Measurements from ENCODE around the gene KLHDC8A.

- TF ChIP-seq SRF (CRISPR knock-in tag; IDR thresholded peaks at IDR 0.05) (no peak), KLF10 (CRISPR knock-in tag; IDR thresholded peaks at IDR 0.05) (no peak), KLF1 (tag; IDR thresholded peaks at IDR 0.05) (no peak)
These were observed 69.6 kb downstream of the KLHDC8A start for GRCh38 chr1:205287076-205287475.
